ENCODE measurements around the gene ACTL6A.

The ACTL6A gene

DNA sequence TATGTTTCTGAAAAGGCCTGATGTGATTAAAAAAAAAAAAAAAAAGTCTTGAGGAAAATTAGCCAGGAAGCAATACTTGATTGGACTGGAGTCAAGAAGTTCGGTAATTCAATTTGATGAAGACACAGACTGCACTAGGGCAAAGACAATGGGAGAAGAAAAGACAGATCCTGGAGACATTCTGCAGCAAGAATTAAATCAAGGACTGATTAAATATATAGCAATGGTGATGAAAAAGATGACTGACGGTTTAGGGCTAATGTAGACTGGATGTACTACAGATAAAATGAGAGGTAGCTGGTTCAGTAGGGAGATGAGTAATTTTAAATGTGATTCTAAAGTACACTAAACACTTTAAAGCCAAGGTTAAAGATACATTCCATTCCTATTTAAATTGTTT lies 27.9 kb downstream of the ACTL6A start:
- H3K9me3 ChIP-seq (ENCODE audit: insufficient read depth, low read length), result no peaks in the 10 kb centered on the region
- no peak for TF ChIP-seq YY1 (IDR thresholded peaks at IDR 0.05; ENCODE audit: insufficient read depth, insufficient read length)
- TF ChIP-seq SUZ12 (IDR thresholded peaks at IDR 0.05; ENCODE audit: extremely low read depth, insufficient read depth, insufficient read length), result no peak
- TF ChIP-seq ZNF274 (IDR thresholded peaks at IDR 0.05; ENCODE audit: low read depth, low read length), result no peak
- no peaks in the 10 kb centered on the region for H3K4me1 ChIP-seq (ENCODE audit: insufficient read depth, insufficient read length)
- H3K36me3 ChIP-seq (ENCODE audit: insufficient read depth, insufficient read length, low read length), result peaks cover 91% of the 10 kb centered on the region
- no peak for DNase-seq (ENCODE audit: low read depth, low spot score)
- H3K9ac ChIP-seq (ENCODE audit: insufficient read length, low read depth), result no peak overlapping the region
- H3K27me3 ChIP-seq (ENCODE audit: insufficient read depth, insufficient read length), result no peaks in the 10 kb centered on the region
- no peak overlapping the region for H3K4me3 ChIP-seq (ENCODE audit: insufficient read length, low read depth)

DNA sequence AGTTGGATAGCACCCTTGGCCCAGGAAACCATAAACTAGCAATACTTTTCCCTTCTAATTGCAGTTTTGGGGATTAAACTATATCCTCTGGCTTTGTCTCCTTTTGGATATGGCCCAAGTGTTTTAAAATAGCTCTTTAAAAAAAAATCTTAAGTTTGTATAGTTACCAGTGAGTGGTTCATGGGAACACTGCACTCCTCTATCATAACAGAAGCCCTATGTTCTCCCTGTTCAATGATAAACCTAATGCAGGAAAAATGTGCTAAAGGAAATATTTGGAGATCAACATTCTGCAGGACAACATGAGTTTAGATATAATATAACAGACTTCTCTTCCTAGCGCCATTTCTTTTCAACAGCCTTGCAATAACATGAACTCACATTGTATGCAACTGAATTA lies 28.6 kb downstream of the ACTL6A start:
- no peaks in the 10 kb centered on the region for H3K27me3 ChIP-seq (ENCODE audit: insufficient read depth, insufficient read length)
- H3K36me3 ChIP-seq (ENCODE audit: insufficient read depth, insufficient read length, low read length), result peaks cover 92% of the 10 kb centered on the region
- no peak overlapping the region for H3K9ac ChIP-seq (ENCODE audit: insufficient read length, low read depth)
- no peaks in the 10 kb centered on the region for H3K9me3 ChIP-seq (ENCODE audit: insufficient read depth, low read length)
- TF ChIP-seq ZNF274 (IDR thresholded peaks at IDR 0.05; ENCODE audit: low read depth, low read length) (no peak), YY1 (IDR thresholded peaks at IDR 0.05; ENCODE audit: insufficient read depth, insufficient read length) (no peak), SUZ12 (IDR thresholded peaks at IDR 0.05; ENCODE audit: extremely low read depth, insufficient read depth, insufficient read length) (no peak)
- no peak for DNase-seq (ENCODE audit: low read depth, low spot score)
- H3K4me1 ChIP-seq (ENCODE audit: insufficient read depth, insufficient read length), result no peaks in the 10 kb centered on the region
- H3K4me3 ChIP-seq (ENCODE audit: insufficient read length, low read depth), result no peak overlapping the region

DNA sequence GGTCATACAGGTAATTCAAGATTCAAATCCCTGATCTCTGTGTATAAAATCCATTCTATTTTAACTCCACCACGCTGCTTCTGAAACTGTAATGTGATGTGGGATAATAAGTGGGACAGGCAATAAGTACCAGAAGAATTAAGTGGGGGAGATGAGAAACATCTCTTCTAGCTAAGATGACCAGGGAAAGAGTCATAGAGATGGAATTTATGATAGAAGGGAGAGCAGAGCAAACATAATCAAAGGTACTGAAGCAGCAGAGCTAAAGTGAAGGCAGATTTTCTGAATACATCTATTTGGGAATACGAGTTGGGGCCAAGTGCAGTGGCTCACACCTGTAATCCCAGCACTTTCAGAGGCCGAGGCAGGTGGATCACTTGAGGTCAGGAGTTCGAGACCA lies 36.8 kb downstream of the ACTL6A start:
- Histone ChIP-seq H3K36me3 (ENCODE audit: insufficient read depth, insufficient read length, low read length) (peaks cover 86% of the 10 kb centered on the region), H3K4me3 (ENCODE audit: insufficient read length, low read depth) (no peak overlapping the region)
- no peak for TF ChIP-seq ZNF274 (IDR thresholded peaks at IDR 0.05; ENCODE audit: low read depth, low read length)
- TF ChIP-seq YY1 (IDR thresholded peaks at IDR 0.05; ENCODE audit: insufficient read depth, insufficient read length), result no peak
- no peak for TF ChIP-seq SUZ12 (IDR thresholded peaks at IDR 0.05; ENCODE audit: extremely low read depth, insufficient read depth, insufficient read length)

DNA sequence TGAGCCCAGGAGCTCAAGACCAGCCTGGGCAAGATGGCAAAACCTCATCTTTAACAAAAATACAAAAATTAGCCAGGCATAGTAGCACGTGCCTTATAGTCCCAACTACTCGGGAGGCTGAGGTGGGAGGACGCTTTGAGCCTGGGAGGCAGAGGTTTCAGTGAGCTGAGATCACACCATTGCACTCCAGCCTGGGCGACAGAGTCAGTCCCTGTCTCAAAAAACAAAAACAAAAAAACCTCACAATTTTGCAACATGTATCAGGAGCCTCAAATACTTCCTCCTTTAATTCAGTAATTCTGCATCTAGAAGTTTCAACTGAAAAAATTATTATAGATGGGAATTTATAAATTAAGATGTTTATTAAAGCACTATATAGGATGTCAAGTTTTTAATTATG lies 40.6 kb downstream of the ACTL6A start:
- TF ChIP-seq YY1 (IDR thresholded peaks at IDR 0.05; ENCODE audit: insufficient read depth, insufficient read length), result no peak
- no peak for TF ChIP-seq SUZ12 (IDR thresholded peaks at IDR 0.05; ENCODE audit: extremely low read depth, insufficient read depth, insufficient read length)
- no peak for TF ChIP-seq ZNF274 (IDR thresholded peaks at IDR 0.05; ENCODE audit: low read depth, low read length)
- Histone ChIP-seq H3K4me1 (ENCODE audit: insufficient read depth, insufficient read length) (no peaks in the 10 kb centered on the region), H3K9ac (ENCODE audit: insufficient read length, low read depth) (no peak overlapping the region), H3K27me3 (ENCODE audit: insufficient read depth, insufficient read length) (no peaks in the 10 kb centered on the region), H3K4me3 (ENCODE audit: insufficient read length, low read depth) (peak overlapping the region; percentile 70), H3K9me3 (ENCODE audit: insufficient read depth, low read length) (no peaks in the 10 kb centered on the region), H3K36me3 (ENCODE audit: insufficient read depth, insufficient read length, low read length) (peaks cover 61% of the 10 kb centered on the region)
- DNase-seq (ENCODE audit: low read depth, low spot score), result no peak

More for the DNA sequence above, 36.8 kb downstream of the ACTL6A start:
- Histone ChIP-seq H3K9ac (ENCODE audit: insufficient read length, low read depth) (no peak overlapping the region), H3K4me1 (ENCODE audit: insufficient read depth, insufficient read length) (no peaks in the 10 kb centered on the region), H3K9me3 (ENCODE audit: insufficient read depth, low read length) (no peaks in the 10 kb centered on the region), H3K27me3 (ENCODE audit: insufficient read depth, insufficient read length) (no peaks in the 10 kb centered on the region)
- no peak for DNase-seq (ENCODE audit: low read depth, low spot score)

- H3K4me3 ChIP-seq (ENCODE audit: insufficient read length, low read depth), result peak overlapping the region; percentile 70
- no peak for TF ChIP-seq ZNF274 (IDR thresholded peaks at IDR 0.05; ENCODE audit: low read depth, low read length)
- TF ChIP-seq YY1 (IDR thresholded peaks at IDR 0.05; ENCODE audit: insufficient read depth, insufficient read length), result no peak
- TF ChIP-seq SUZ12 (IDR thresholded peaks at IDR 0.05; ENCODE audit: extremely low read depth, insufficient read depth, insufficient read length), result no peak
- H3K36me3 ChIP-seq (ENCODE audit: insufficient read depth, insufficient read length, low read length), result peaks cover 59% of the 10 kb centered on the region
- H3K9ac ChIP-seq (ENCODE audit: insufficient read length, low read depth), result peak overlapping the region; percentile 93
- DNase-seq (ENCODE audit: low read depth, low spot score), result no peak
- no peaks in the 10 kb centered on the region for H3K9me3 ChIP-seq (ENCODE audit: insufficient read depth, low read length)
- no peaks in the 10 kb centered on the region for H3K4me1 ChIP-seq (ENCODE audit: insufficient read depth, insufficient read length)
- no peaks in the 10 kb centered on the region for H3K27me3 ChIP-seq (ENCODE audit: insufficient read depth, insufficient read length)
These were observed 41.1 kb downstream of the ACTL6A start for GRCh38 chr3:179603831-179604230.

- H3K9ac ChIP-seq (ENCODE audit: insufficient read length, low read depth), result peak within 1 kb of the TSS; percentile 93
- peak within 1 kb of the TSS; percentile 70 for H3K4me3 ChIP-seq (ENCODE audit: insufficient read length, low read depth)
- DNase-seq (ENCODE audit: low read depth, low spot score), result peak; percentile 94
- no peaks in the 10 kb centered on the region for H3K4me1 ChIP-seq (ENCODE audit: insufficient read depth, insufficient read length)
- peak; percentile 99 for TF ChIP-seq YY1 (IDR thresholded peaks at IDR 0.05; ENCODE audit: insufficient read depth, insufficient read length)
- TF ChIP-seq SUZ12 (IDR thresholded peaks at IDR 0.05; ENCODE audit: extremely low read depth, insufficient read depth, insufficient read length), result no peak
- no peak for TF ChIP-seq ZNF274 (IDR thresholded peaks at IDR 0.05; ENCODE audit: low read depth, low read length)
- H3K27me3 ChIP-seq (ENCODE audit: insufficient read depth, insufficient read length), result no peaks in the 10 kb centered on the region
- no peaks in the 10 kb centered on the region for H3K9me3 ChIP-seq (ENCODE audit: insufficient read depth, low read length)
- peaks cover 58% of the 10 kb centered on the region for H3K36me3 ChIP-seq (ENCODE audit: insufficient read depth, insufficient read length, low read length)
These were observed 41.8 kb downstream of the ACTL6A start, which contains the start of the genes MRPL47 and NDUFB5 for GRCh38 chr3:179604321-179605078. MRPL47 (minus strand) TSS chr3:179604638; CDS start chr3:179604624, 14 bp downstream. NDUFB5 (plus strand) TSS chr3:179604794; CDS start chr3:179604816, 22 bp downstream.

DNA sequence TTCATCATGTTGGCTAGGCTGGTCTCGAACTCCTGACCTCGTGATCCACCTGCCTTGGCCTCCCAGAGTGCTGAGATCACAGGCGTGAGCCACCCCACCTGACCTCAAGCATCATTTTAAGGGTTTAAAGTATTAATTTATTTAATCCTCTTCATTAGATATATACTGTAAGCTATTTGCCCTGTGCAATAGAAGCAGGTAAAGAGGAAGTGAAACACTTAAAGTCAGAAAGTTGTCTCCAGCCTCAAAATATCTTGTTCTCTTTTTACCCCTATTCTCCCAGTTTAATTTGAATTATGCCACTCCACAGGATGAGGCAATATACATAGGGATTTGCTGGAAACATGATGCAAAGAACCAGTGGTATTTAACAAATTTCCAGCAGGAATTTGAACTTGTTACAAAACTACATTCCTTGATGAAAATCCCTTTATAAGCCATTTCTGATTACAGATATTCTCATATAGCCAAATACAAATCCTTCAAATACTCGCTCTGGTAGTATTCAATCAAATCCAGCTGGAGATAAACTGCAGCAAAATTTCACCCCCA lies 43.9 kb downstream of the ACTL6A start:
- H3K9me3 ChIP-seq (ENCODE audit: insufficient read depth, low read length), result no peaks in the 10 kb centered on the region

More for the DNA sequence above, 43.9 kb downstream of the ACTL6A start:
- Histone ChIP-seq H3K4me3 (ENCODE audit: insufficient read length, low read depth) (no peak overlapping the region), H3K9ac (ENCODE audit: insufficient read length, low read depth) (no peak overlapping the region), H3K27me3 (ENCODE audit: insufficient read depth, insufficient read length) (no peaks in the 10 kb centered on the region), H3K36me3 (ENCODE audit: insufficient read depth, insufficient read length, low read length) (peaks cover 42% of the 10 kb centered on the region), H3K4me1 (ENCODE audit: insufficient read depth, insufficient read length) (no peaks in the 10 kb centered on the region)
- no peak for TF ChIP-seq ZNF274 (IDR thresholded peaks at IDR 0.05; ENCODE audit: low read depth, low read length)
- TF ChIP-seq SUZ12 (IDR thresholded peaks at IDR 0.05; ENCODE audit: extremely low read depth, insufficient read depth, insufficient read length), result no peak
- TF ChIP-seq YY1 (IDR thresholded peaks at IDR 0.05; ENCODE audit: insufficient read depth, insufficient read length), result no peak
- no peak for DNase-seq (ENCODE audit: low read depth, low spot score)
